Thoracic aorta (tissue), 2 donors: ENCODE results near the gene DMD. TPM values are rescaled to one million over a fixed set of nuclear protein-coding genes. Genes with fewer than 3 reads are reported as not detected.

ENCODE experiments used
- ATAC-seq: fragments of 150-250 bp; one replicate; pipeline ENCODE4 v1.8.0; 2017; ENCODE audit warnings: low read depth; ENCODE audit not compliant: insufficient number of reproducible peaks, low FRiP score
- DNase-seq: peaks from one replicate; pipeline ENCODE4 v3.0.0-alpha.2; 2020; ENCODE audit warnings: low spot score
- H3K27ac ChIP-seq, 2 donors: fragments of 200-600 bp; sonication (generic); 1 replicate in 1 of 2; 2 replicates in 1 of 2; pipeline ENCODE4 v1.5.1; 2016; ENCODE audit warnings: mild to moderate bottlenecking in 2 of 2, moderate library complexity in 2 of 2
- H3K27me3 ChIP-seq: fragments of 200-600 bp; sonication (generic); replicated peaks from 2 replicates; pipeline ENCODE4 v1.6.0; 2016; ENCODE audit warnings: mild to moderate bottlenecking; ENCODE audit not compliant: insufficient read depth
- H3K36me3 ChIP-seq: fragments of 200-600 bp; sonication (generic); one replicate; pipeline ENCODE4 v1.5.1; 2016
- H3K4me1 ChIP-seq, 2 donors: fragments of 200-600 bp; sonication (generic); 1 replicate in 1 of 2; 2 replicates in 1 of 2; pipeline versions ENCODE4 v1.5.1 to v1.6.0; 2016; ENCODE audit warnings: low read depth in 2 of 2, mild to moderate bottlenecking in 1 of 2; ENCODE audit not compliant: control insufficient read depth in 1 of 2
- H3K4me3 ChIP-seq: fragments of 200-600 bp; sonication (generic); 2 replicates; pipeline ENCODE4 v1.5.1; 2016; ENCODE audit warnings: mild to moderate bottlenecking
- H3K9me3 ChIP-seq: fragments of 200-600 bp; sonication (generic); 2 replicates; pipeline ENCODE4 v1.5.1; 2016
- CTCF ChIP-seq: fragments of 200-600 bp; sonication (generic); IDR thresholded peaks from one replicate; pipeline ENCODE4 v1.5.1; 2019; ENCODE audit warnings: antibody characterized with exemption
- total RNA-seq, 2 donors: library from RNA; depleted of rRNA; stranded (reverse); fragments of >200 nt; gene quantifications; one replicate each; pipeline versions ENCODE4 v1.1.0 to v1.2.3, GENCODE V29; 2016

DMD gene
- total RNA-seq, 2 donors from 2014 or later = 224 to 233 TPM

- H3K4me1 ChIP-seq = no peaks in the 10 kb centered on the region
- TF ChIP-seq CTCF = no peak
- no peak overlapping the region for H3K27ac ChIP-seq
- no peak overlapping the region for H3K4me3 ChIP-seq
- ATAC-seq (no peak), DNase-seq (no peak)
- H3K9me3 ChIP-seq = no peaks in the 10 kb centered on the region
- H3K36me3 ChIP-seq = no peaks in the 10 kb centered on the region
- H3K27me3 ChIP-seq = no peaks in the 10 kb centered on the region
Measured at GRCh38 chrX:31255310-31256033, 1955.9 kb downstream of the DMD start.

DNA sequence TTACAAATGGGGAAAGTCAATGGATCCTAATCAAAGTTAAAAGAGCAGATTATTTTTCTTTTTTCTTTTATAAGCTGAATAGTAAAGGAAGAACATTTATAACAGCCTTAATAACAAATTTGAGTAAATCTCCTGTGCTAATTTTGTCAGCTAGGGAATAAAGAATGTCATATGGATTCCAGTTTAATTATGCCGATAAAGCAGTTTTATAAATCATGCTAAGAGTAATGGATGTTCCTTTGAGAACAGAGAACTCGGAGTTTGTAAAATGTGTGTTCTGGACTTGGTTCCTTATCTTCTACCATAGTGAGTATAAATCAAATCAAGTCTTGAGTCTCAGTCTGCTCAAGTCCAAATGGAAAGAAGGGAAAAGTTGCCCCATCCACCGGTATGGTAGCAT, 1959.2 kb downstream of the DMD start:
- Histone ChIP-seq H3K9me3 (no peaks in the 10 kb centered on the region), H3K27me3 (no peaks in the 10 kb centered on the region), H3K36me3 (no peaks in the 10 kb centered on the region), H3K27ac (no peak overlapping the region), H3K4me1 (no peaks in the 10 kb centered on the region), H3K4me3 (no peak overlapping the region)
- TF ChIP-seq CTCF = no peak
- no peak for DNase-seq
- no peak for ATAC-seq

GRCh38 chrX:31251336-31251735, 1960.0 kb downstream of the DMD start:
- H3K36me3 ChIP-seq = no peaks in the 10 kb centered on the region
- H3K27ac ChIP-seq = no peak overlapping the region
- DNase-seq = no peak
- TF ChIP-seq CTCF = no peak
- ATAC-seq = no peak
- H3K9me3 ChIP-seq = no peaks in the 10 kb centered on the region
- no peak overlapping the region for H3K4me3 ChIP-seq
- H3K4me1 ChIP-seq = no peaks in the 10 kb centered on the region
- no peaks in the 10 kb centered on the region for H3K27me3 ChIP-seq

- no peak overlapping the region for H3K27ac ChIP-seq
- TF ChIP-seq CTCF = no peak
- H3K4me3 ChIP-seq = no peak overlapping the region
- no peaks in the 10 kb centered on the region for H3K9me3 ChIP-seq
- ATAC-seq = no peak
- H3K4me1 ChIP-seq = no peaks in the 10 kb centered on the region
- H3K36me3 ChIP-seq = no peaks in the 10 kb centered on the region
- no peak for DNase-seq
- H3K27me3 ChIP-seq = no peaks in the 10 kb centered on the region
Measured at GRCh38 chrX:31245714-31246113, 1965.6 kb downstream of the DMD start.

- TF ChIP-seq CTCF = no peak
- no peaks in the 10 kb centered on the region for H3K9me3 ChIP-seq
- no peaks in the 10 kb centered on the region for H3K4me1 ChIP-seq
- no peak overlapping the region for H3K4me3 ChIP-seq
- H3K27ac ChIP-seq = no peak overlapping the region
- no peak for ATAC-seq
- H3K27me3 ChIP-seq = no peaks in the 10 kb centered on the region
- DNase-seq = no peak
- H3K36me3 ChIP-seq = no peaks in the 10 kb centered on the region
Measured at GRCh38 chrX:31243804-31244203, 1967.5 kb downstream of the DMD start.
